LHCN-M2 (cell line): ENCODE results near the gene CDC20. TPM values are rescaled to one million over a fixed set of nuclear protein-coding genes. Genes with fewer than 3 reads are reported as not detected.
A peak's percentile ranks its signal among the peaks of the same experiment; 100 is the strongest.

ENCODE experiments used
- DNase-seq: peaks from one replicate; pipeline ENCODE4 v3.0.0-alpha.2; 2012; ENCODE audit warnings: low read depth
- total RNA-seq: library from RNA; depleted of rRNA; stranded (reverse); fragments of >200 nt; gene quantifications from 2 replicates; pipeline ENCODE4 v1.2.3, GENCODE V29; 2014

CDC20 gene
- total RNA-seq, 1 experiment from 2014 or later, result 203 TPM

DNA sequence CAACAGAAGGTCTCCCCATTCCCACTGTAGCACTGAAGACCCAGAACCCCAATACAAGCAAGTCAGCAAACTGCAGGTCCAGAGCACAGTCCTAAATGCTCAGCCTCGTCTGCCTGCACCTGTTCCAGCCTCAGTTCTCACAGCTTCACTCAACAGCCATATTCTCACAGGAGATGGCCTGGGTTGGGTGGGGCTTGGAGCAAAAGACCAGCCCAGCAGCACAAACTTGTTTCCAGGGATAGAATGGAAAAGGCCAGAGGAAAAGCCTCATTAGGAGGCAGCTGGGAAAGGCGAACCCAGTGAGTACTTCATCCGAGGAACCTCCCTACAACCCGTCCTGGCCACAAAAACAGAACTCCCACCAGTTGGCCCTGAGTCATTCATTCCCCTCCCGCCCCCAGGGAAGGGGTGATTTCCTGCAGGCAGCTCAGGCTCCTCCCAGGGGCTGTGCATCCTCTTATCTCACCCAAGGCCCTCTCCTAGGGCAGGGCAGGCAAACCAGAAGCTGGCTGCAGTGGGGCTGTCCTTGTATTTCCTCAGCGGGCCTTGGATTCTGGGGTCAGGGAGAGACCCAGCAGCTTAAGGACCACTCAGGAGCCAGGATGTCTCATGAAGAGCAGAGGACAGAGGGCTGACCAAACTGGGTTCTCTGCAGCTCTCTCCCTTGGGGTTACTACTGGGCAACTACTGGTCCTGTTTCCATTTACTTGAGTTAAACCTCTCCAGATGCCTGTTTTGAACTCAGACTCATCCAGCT lies 28.6 kb upstream of the CDC20 start:
- peak; percentile 84 for DNase-seq

DNA sequence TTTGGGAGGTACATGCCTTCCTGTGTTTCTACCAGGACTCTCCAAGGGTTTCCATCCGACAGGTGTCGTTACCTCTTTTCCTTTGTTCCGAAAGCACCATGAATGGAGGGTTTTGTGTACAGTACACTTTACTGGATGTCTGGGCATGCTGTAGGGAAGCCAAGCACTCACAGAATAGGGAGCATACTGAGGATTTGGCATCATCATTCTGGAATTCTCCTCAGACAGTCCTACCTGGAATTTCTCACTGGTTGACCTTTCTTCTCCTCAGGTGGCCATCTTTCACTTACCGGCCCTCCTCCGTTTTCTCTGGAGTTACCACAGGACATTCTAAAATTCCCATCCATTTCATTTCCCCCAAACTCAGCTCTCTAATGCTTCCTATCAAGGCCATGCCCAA lies 27.1 kb upstream of the CDC20 start:
- DNase-seq, result no peak

DNA sequence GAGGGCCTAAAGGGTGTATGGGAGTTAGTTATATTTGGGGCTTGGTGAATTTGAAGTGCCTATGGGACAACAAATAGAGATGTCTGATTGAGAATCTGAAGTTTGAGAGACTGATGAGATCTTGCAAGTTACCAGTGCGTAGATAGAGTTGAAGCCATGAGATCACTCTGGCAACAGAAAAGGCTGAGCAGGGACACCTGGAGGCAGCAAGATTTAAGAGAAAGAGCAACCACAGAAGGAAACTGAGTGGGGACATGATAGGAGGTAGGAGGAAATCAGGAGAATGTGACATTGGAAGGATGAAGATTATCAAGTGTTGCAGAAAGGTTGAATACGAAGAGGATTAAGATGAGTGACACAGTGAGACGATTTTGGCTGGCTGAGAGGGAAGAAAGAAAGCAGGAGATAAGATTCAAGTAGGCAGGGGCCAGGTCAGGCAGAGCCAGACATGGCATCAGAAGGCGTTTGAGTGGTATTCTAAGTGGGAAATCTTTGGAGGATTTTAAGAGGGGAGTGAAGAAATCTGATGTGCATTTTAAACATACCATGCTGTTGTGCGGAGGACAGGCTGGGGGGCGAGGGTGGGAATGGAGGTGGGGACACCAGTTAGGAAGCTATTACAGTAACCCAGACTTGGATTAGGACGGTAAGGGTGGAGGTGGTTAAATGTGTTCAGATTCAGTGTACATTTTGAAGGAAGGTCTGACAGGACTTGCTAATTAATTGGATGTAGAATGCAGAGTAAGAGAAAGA lies 24.2 kb upstream of the CDC20 start:
- DNase-seq, result no peak

DNA sequence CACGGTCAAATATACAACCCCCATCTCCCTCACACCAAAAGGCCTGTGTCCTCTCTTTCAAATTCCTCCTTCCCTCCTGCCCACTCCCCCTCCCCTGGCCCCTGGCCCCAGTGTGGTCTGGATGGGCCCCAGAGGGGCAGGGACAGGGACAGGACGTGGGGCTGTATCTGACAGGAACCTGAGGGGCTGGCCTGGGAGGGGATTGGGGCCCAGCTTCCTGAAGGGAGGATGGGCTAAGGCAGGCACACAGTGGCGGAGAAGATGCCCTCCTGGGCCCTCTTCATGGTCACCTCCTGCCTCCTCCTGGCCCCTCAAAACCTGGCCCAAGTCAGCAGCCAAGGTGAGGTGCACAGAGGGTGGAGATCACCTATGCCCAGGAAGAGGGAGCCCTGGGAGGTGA lies 21.2 kb upstream of the CDC20 start, which contains the start of gene MPL:
TSS of gene MPL (plus strand) at position 231 of the 400 bp plus-strand sequence. CDS start at position 262, 31 bp downstream.
- DNase-seq, result no peak

DNA sequence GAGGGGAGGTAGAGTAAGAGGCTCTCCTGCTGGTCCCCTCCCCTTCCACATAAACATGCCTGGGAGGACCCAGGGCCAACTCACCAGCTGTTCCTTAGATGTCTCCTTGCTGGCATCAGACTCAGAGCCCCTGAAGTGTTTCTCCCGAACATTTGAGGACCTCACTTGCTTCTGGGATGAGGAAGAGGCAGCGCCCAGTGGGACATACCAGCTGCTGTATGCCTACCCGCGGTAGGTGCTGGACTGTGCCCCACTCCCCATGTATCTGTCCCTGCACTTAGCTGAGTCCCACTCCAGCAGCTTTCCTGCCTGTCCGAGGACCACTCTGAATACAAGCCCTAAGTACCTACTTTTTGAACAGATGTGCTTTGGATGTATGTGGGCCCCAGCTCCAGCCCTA lies 20.8 kb upstream of the CDC20 start:
- no peak for DNase-seq

DNA sequence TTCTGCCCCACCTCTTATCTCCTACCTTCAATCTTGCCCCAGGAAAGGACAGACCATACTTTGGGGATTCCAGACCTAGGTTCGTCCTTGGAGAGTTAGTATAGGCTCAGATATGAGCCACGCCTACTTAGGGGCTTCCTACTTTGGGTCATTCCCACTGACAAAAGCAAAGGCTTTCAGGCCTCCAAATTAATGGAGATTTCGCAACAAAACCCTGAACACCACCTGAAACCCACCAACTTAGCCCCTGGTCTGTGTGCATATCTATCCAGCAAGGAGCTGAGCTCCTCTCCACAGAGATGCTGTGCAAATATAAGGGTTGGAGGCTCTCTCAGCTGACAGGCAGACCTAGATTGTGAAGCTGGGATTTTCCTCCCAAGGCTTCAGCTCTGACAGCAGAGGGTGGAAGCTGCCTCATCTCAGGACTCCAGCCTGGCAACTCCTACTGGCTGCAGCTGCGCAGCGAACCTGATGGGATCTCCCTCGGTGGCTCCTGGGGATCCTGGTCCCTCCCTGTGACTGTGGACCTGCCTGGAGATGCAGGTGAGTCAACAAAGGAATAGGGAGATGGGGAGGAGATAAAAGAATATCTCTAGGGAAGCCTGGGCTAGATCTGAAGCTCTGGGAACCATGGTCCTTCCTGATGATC lies 19.1 kb upstream of the CDC20 start:
- no peak for DNase-seq

DNA sequence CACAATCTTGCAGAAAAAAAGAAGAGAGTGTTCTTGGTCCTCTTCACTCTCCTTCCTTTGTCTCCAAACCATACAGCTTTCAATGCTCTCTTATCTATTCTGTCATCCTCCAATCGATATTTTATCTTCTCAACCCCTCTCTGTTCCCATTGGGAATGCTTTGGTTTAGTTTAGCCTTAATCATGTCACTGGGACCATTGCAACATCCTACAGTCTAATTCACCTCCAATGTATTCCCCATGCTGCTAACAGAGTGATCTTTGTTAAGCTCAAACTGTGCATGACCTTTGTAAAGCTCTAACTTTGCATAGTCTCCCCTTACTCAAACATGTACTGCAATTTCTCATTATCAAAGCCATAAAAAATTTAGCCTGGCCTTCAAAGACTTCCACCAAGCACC lies 18.2 kb upstream of the CDC20 start:
- DNase-seq, result no peak

DNA sequence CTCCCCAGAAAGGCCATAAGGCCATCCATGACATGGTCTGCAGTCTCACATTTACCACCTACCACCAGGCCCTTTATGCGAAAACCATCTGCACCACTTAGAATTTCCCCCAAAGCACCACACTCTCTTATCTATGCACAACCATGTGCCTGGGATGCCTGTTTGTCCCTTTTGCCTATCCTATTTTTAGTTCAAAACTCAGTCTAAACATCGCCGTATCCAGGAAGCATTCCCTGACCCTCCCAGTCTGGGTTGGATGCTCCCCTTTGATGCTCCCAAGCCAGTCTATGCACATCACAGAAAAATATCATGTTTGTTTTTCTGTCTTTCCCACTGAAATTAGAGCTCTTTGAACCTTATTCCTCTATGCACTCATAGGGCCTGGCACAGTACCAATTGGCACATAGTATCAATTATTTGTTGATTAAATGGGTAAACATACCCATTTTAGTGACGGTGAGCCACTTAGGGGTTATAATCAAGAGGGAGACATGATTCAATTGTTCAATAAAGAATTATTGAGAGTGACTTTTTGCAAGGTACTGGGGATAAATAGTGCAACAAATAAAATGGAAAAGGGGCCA lies 14.4 kb upstream of the CDC20 start:
- no peak for DNase-seq

DNA sequence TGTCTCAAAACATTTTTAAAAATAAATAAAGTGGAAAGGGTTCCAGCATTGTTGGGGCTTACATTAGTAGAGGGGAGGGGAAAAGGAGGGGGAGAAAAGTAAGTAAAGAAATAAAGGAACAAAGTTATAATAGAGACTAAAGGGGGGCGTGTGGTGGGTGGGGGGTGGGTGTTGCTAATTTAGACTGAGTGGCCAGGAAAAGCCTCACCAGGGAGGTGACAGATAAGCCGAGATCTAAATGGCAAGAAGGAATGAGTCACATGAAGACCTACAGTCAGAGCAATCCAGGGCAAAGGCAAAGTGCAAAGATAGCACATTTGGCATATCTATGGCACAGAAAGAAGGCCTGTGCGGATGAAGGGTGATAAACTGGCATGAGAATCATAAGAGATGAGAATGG lies 13.7 kb upstream of the CDC20 start:
- no peak for DNase-seq

DNA sequence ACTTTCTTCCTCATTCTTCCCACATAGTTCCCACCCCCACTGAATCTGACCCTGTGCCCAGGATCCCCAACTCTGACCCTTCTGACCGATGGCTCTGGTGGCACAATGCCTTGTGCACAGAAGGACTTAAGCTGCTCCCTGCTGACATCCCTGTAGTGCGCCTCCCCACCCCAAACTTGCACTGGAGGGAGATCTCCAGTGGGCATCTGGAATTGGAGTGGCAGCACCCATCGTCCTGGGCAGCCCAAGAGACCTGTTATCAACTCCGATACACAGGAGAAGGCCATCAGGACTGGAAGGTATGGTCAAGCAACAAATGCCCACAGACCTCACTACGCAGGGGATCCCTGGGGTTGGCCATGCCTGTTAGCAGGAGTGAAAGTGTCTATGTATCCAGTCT lies 12.1 kb upstream of the CDC20 start:
- DNase-seq, result no peak

DNA sequence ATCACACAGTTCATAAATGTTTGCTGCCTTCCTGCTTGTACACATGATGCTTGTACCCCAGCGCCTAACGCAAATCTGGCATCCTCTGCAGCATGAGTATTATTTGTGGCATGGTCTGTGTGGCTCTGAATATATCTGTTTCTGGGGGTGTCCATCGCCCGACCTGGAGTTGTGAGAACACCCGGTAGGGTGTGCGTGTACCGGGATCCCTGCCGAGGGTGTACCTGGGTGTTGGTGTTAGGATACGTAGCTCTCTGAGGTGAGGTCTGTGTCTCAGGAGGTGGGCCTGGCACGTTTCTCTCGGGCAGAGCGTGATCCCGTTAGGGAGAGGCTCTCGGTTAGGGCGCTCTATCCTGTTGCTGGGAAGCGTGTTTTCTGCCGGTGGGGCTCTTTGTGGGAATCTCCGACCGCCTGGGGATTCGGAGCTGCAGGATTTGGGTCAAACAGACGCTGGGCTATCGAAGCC lies 10.4 kb upstream of the CDC20 start:
- DNase-seq, result no peak

DNA sequence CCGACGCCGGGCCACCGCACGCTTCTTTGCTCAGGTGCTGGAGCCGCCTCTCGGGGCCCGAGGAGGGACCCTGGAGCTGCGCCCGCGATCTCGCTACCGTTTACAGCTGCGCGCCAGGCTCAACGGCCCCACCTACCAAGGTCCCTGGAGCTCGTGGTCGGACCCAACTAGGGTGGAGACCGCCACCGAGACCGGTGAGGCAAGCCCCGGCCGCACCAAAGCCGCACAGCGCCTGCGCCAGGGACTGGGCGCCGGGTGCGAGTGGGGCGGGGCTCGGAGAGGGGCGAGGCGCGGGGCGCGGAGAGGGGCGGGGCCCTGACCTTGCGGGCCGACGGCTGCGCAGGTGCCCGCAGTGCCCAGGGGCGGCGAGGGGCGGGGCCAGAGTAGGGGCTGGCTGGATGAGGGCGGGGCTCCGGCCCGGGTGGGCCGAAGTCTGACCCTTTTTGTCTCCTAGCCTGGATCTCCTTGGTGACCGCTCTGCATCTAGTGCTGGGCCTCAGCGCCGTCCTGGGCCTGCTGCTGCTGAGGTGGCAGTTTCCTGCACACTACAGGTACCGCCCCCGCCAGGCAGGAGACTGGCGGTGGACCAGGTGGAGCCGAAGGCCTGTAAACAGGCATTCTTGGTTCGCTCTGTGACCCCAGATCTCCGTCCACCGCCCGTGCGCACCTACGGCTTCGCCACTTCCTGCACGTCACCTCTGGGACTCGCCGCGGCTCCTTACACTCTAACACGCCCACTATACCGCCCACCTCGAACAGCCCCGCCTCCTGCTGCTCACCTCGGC lies 9.8 kb upstream of the CDC20 start:
- peak; percentile 21 for DNase-seq

DNA sequence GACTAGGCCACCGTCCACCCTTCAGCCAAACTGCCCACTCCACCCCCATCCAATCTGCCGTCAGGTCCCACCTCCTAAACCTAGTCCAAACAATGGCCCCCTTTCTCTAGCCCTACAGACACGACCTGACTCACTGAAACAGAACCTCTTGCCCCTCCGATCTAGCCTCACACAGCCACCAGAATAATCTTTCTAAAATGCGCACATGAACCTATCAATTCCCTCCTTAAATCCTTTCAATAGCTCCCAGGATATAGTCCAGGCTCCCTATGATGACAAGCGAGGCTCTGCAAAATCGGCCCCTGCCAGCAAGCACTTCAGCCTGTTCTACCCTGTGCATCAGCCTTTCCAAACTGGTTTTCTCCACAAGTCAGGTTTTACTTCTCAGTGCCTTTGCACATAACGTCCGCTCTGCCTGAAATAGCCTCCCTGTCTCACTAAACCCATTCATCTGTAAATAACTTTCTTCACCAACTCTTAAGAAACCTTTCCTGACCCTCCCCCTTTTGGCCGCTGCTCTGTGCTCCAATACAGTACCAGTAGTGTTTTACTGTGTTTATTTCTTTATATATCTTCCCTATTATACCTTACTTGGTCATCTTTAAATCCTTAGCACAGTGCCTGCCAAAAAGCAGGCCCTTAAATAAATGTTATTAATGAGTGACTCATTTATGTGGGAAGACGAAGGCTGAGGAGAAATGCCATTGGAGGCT lies 9.0 kb upstream of the CDC20 start:
- DNase-seq, result no peak

DNA sequence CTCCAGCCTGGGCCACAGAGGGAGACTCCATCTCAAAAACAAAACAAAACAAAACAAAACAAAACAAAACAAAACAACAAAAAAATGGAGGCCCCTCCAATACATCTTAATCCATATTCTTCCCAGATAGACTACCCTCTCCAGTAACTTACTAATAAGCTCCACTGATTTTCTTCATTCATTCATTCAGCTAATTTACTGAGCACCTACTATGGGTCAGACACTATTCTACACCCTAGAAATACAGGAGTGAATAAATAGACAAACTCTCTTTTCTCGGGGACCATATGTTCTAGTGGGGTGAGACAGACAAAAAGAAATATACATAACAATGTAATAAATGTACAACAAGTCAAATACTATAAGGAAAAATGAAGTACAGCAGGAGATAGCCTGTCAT lies 7.8 kb upstream of the CDC20 start:
- no peak for DNase-seq

DNA sequence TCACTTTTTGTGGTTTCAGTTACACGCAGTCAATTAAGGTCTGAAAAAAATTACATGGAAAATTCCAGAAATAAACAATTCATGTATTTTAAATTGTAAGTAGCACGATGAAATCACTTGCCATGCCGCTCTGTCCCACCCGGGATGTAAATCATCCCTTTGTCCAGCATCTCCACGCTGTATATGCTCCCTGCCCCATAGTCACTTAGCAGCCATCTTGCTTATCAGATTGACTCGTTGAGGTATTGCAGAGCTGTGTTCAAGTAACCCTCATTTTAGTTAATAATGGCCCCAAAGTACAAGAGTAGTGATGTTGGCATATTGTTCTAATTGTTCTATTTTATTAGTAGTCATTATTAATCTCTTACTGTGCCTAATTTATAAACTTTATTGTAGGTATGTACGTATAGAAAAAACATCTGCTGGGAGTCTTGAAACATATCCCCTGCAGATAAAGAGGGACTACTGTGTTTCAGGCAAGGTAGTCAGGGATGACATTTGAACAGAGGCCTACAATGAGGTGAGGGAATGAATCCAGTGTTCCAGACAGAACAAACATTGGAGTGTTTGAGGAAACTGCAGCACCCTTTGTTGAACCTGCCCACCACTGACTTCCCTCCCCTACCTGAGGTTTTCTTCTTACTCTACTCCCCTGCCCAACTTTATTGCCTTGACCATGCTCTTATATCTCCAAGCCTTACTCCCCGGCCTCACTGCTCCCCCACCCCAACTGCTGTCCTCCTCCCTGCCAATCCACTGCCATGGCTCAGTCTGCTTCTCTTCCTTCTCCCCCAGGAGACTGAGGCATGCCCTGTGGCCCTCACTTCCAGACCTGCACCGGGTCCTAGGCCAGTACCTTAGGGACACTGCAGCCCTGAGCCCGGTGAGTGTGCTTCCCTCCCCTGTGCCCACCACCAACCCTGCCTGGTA lies 7.1 kb upstream of the CDC20 start:
- DNase-seq, result no peak

DNA sequence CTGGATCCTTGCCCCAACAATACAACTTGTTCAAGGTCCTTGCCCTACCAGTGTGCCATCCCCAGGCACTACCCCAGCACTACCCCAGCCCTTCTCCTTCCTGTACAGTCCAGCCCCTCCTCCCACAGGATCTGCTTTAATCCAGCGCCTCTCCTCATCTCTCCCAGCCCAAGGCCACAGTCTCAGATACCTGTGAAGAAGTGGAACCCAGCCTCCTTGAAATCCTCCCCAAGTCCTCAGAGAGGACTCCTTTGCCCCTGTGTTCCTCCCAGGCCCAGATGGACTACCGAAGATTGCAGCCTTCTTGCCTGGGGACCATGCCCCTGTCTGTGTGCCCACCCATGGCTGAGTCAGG lies 6.5 kb upstream of the CDC20 start:
- DNase-seq, result no peak

DNA sequence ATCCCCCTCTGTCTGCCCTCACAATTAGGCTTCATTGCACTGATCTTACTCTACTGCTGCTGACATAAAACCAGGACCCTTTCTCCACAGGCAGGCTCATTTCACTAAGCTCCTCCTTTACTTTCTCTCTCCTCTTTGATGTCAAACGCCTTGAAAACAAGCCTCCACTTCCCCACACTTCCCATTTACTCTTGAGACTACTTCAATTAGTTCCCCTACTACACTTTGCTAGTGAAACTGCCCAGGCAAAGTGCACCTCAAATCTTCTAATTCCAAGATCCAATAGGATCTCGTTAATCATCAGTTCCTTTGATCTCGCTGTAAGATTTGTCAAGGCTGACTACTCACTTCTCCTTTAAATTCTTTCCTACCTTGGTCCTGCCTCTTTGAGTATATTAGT lies 5.9 kb upstream of the CDC20 start:
- no peak for DNase-seq

DNA sequence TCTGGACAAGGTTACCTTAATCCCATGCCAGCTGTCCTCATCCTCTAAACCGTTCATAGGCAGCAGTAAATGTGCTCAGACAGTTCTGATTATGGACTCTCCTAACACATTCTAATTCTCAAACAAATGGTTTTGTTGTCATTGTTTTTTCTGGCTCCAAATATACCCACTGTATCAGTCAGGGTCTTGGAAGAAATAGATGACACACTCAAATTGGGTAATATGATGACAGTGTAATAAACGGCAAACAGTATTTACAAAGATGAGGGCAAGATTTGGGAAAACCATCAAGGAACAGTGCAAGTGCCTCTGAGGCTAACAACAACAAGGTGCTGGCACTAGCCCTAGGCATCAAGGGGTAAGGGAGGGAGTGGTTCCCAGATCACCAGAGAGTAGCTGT lies 4.3 kb upstream of the CDC20 start:
- no peak for DNase-seq

DNA sequence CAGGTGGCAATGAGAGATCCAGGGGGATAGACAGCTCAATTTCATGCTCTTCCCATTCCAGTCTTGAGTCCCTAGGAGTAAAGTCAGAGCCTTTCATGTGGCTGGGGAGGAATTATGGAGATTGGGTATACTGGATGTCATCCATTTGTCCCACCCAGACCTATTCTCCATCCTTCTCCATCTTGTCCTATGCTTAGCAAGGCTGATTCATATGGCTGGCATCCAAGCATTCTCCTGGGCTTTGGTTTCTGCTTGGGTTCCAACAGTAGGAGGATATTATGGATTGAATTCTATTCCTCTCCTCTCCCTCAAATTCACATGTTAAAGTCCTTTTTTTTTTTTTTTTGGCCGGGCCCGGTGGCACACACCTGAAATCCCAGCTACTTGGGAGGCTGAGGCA lies 3.8 kb upstream of the CDC20 start:
- DNase-seq, result peak; percentile 15

DNA sequence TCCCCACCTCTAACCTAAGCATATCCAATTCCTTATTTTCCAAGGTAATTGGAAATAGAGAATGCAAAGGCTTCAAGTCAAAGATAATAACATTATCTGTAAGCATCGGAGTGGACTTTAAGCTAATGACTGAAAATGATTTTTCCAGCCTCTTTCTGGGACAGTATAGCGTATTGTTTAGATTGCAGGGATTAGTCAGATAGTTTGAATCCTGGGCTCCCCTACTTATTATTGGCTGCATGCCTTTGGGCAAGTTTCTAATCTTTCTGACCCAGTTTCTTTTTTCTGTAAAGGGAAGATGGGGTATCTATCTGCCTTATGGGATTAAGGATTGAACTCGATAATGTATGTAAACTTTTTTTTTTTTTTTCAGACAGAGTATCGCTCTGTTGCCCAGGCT lies 1.5 kb upstream of the CDC20 start:
- no peak for DNase-seq
